Panc1 (cell line): ENCODE results near the gene ACVR1B. TPM values are rescaled to one million over a fixed set of nuclear protein-coding genes. Genes with fewer than 3 reads are reported as not detected.
A peak's percentile ranks its signal among the peaks of the same experiment; 100 is the strongest.

Source experiments
- ATAC-seq: fragments of 200-7000 bp; cut with Tn5 transposase; 2 replicates; pipeline ENCODE4 v1.9.1; 2020; ENCODE audit warnings: mild to moderate bottlenecking, moderate library complexity
- BruUV-seq: library from RNA; stranded (reverse); fragments of 400-500 nt; replicated peaks from 2 replicates; lab custom pipeline; 2021; lab: Mats Ljungman, UMichigan
- CTCF ChIA-PET: fragments of 300-600 bp; sonication (Branson Sonifier 250); formaldehyde crosslinking; loops from one replicate; lab custom pipeline; 2022; ENCODE audit warnings: antibody characterized with exemption; lab: Charles Lee
- POLR2A ChIA-PET: fragments of 300-600 bp; sonication (Branson Sonifier 250); formaldehyde crosslinking; loops from one replicate; lab custom pipeline; 2022; ENCODE audit warnings: antibody characterized with exemption; lab: Charles Lee
- DNase-seq: peaks from one replicate; pipeline ENCODE4 v3.0.0-alpha.2; 2010; ENCODE audit warnings: low read depth, low spot score
- H3K27ac ChIP-seq: 2 replicates; pipeline ENCODE4 v1.5.1; 2011; ENCODE audit warnings: mild to moderate bottlenecking, low read length, inconsistent platforms
- H3K27me3 ChIP-seq: fragments of 200-500 bp; sonication (Bioruptor generic); 2 replicates; pipeline ENCODE4 v1.6.0; 2014; ENCODE audit warnings: low read length, inconsistent platforms; ENCODE audit not compliant: control insufficient read depth, insufficient read depth
- H3K36me3 ChIP-seq: fragments of 200-500 bp; sonication (Bioruptor generic); 2 replicates; pipeline ENCODE4 v1.5.1; 2014; ENCODE audit warnings: inconsistent platforms, mild to moderate bottlenecking, low read length, moderate library complexity; ENCODE audit not compliant: control insufficient read depth, insufficient read depth
- H3K4me1 ChIP-seq: 2 replicates; pipeline ENCODE4 v1.5.1; 2011; ENCODE audit warnings: inconsistent platforms, mild to moderate bottlenecking, low read length, moderate library complexity; ENCODE audit not compliant: control insufficient read depth, insufficient read depth
- H3K4me3 ChIP-seq, 2 experiments: 2 replicates each; pipeline ENCODE4 v1.5.1; 2011 to 2012; ENCODE audit warnings: low read depth in 2 of 2, low read length in 2 of 2, mild to moderate bottlenecking in 2 of 2, inconsistent platforms in 1 of 2, moderate library complexity in 1 of 2
- H3K9me3 ChIP-seq: fragments of 200-500 bp; sonication (Bioruptor generic); 2 replicates; pipeline ENCODE4 v1.5.1; 2014; ENCODE audit warnings: low read depth, mild to moderate bottlenecking, inconsistent platforms, low read length, moderate library complexity; ENCODE audit not compliant: control insufficient read depth, insufficient read depth
- POLR2AphosphoS5 ChIP-seq: IDR thresholded peaks from 2 replicates; pipeline ENCODE4 v1.6.1; 2012; ENCODE audit warnings: mild to moderate bottlenecking, low read depth, low read length, moderate library complexity
- SIN3A ChIP-seq: IDR thresholded peaks from 2 replicates; pipeline ENCODE4 v1.6.1; 2012; ENCODE audit warnings: low read depth, mild to moderate bottlenecking, low read length, moderate library complexity, borderline replicate concordance; ENCODE audit not compliant: insufficient read depth
- TCF7L2 ChIP-seq: IDR thresholded peaks from 2 replicates; pipeline ENCODE4 v1.6.1; 2011; ENCODE audit warnings: mild to moderate bottlenecking, low read depth, low read length, inconsistent platforms
- in situ Hi-C: cut with HindIII; loops from 2 replicates; pipeline ENCODE4 v1.10.0; 2016; ENCODE audit warnings: low sequenced_read_pairs, low pct_unique_long_range_greater_than_20kb
- intact Hi-C: fragments of 100-400 bp; cut with micrococcal nuclease; formaldehyde crosslinking; loops from one replicate; pipeline ENCODE4 v1.10.0; 2022; ENCODE audit not compliant: unreplicated experiment
- total RNA-seq: library from RNA; stranded (reverse); gene quantifications from one replicate; pipeline ENCODE4 v1.2.1, GENCODE V29; 2021; ENCODE audit not compliant: unreplicated experiment
- TF ChIP-seq, protein P1 (sequence below), 2 experiments: IDR thresholded peaks; 2 replicates each; pipeline ENCODE4 v1.6.1; 2011 to 2012; ENCODE audit warnings: low read depth in 2 of 2, control low read depth in 1 of 2, low read length in 1 of 2, mild to moderate bottlenecking in 1 of 2, moderate library complexity in 1 of 2; ENCODE audit not compliant: insufficient read depth in 1 of 2
- TF ChIP-seq, protein P2 (sequence below): fragments of 450-650 bp; IDR thresholded peaks from 2 replicates; pipeline ENCODE4 v1.5.1; 2017; ENCODE audit warnings: mild to moderate bottlenecking

ACVR1B gene
- total RNA-seq, 1 experiment from 2014 or later, result 23.0 TPM

DNA sequence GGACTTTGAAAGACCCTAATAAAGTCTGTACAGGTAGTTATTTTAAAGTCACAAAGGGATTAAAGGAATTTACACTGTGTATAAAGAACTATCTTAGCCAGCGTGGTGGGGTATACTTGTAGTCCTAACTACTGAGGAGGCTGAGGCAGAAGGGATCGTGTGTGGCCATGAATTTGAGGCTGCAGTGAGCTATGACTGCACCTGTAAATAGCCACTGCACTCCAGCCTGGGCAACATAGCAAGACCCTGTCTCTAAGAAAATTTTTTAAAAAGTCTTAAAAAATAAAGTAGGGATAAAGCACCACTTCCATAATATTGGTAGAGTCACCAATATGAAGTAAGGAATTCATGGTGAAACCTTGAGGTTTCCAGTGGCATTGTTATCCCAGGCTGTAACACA is 18.1 kb downstream of the ACVR1B start:
- Histone ChIP-seq H3K36me3 (no peaks in the 10 kb centered on the region), H3K4me1 (0 out of 2 replicates have a peak, but pooled peaks cover 4% of the 10 kb centered on the region), H3K9me3 (no peaks in the 10 kb centered on the region), H3K27ac (no peak overlapping the region), H3K27me3 (no peaks in the 10 kb centered on the region), H3K4me3 (no peak overlapping the region)
- TF ChIP-seq, protein P1, sequence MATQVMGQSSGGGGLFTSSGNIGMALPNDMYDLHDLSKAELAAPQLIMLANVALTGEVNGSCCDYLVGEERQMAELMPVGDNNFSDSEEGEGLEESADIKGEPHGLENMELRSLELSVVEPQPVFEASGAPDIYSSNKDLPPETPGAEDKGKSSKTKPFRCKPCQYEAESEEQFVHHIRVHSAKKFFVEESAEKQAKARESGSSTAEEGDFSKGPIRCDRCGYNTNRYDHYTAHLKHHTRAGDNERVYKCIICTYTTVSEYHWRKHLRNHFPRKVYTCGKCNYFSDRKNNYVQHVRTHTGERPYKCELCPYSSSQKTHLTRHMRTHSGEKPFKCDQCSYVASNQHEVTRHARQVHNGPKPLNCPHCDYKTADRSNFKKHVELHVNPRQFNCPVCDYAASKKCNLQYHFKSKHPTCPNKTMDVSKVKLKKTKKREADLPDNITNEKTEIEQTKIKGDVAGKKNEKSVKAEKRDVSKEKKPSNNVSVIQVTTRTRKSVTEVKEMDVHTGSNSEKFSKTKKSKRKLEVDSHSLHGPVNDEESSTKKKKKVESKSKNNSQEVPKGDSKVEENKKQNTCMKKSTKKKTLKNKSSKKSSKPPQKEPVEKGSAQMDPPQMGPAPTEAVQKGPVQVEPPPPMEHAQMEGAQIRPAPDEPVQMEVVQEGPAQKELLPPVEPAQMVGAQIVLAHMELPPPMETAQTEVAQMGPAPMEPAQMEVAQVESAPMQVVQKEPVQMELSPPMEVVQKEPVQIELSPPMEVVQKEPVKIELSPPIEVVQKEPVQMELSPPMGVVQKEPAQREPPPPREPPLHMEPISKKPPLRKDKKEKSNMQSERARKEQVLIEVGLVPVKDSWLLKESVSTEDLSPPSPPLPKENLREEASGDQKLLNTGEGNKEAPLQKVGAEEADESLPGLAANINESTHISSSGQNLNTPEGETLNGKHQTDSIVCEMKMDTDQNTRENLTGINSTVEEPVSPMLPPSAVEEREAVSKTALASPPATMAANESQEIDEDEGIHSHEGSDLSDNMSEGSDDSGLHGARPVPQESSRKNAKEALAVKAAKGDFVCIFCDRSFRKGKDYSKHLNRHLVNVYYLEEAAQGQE (IDR thresholded peaks at IDR 0.05; ENCODE audit: insufficient read depth in 1 of 2, low read depth in 2 of 2, low read length in 1 of 2), result no peak
- TF ChIP-seq, protein P2, sequence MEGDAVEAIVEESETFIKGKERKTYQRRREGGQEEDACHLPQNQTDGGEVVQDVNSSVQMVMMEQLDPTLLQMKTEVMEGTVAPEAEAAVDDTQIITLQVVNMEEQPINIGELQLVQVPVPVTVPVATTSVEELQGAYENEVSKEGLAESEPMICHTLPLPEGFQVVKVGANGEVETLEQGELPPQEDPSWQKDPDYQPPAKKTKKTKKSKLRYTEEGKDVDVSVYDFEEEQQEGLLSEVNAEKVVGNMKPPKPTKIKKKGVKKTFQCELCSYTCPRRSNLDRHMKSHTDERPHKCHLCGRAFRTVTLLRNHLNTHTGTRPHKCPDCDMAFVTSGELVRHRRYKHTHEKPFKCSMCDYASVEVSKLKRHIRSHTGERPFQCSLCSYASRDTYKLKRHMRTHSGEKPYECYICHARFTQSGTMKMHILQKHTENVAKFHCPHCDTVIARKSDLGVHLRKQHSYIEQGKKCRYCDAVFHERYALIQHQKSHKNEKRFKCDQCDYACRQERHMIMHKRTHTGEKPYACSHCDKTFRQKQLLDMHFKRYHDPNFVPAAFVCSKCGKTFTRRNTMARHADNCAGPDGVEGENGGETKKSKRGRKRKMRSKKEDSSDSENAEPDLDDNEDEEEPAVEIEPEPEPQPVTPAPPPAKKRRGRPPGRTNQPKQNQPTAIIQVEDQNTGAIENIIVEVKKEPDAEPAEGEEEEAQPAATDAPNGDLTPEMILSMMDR, result no peak
- TF ChIP-seq SIN3A (no peak), POLR2AphosphoS5 (no peak), TCF7L2 (no peak)
- POLR2A ChIA-PET, result no interaction called here
- DNase-seq (no peak), ATAC-seq (no peak)
- CTCF ChIA-PET, result no interaction called here
- intact Hi-C loops, result no loop called here
- in situ Hi-C loops, result no loop called here
- BruUV-seq, result no TSS peak

DNA sequence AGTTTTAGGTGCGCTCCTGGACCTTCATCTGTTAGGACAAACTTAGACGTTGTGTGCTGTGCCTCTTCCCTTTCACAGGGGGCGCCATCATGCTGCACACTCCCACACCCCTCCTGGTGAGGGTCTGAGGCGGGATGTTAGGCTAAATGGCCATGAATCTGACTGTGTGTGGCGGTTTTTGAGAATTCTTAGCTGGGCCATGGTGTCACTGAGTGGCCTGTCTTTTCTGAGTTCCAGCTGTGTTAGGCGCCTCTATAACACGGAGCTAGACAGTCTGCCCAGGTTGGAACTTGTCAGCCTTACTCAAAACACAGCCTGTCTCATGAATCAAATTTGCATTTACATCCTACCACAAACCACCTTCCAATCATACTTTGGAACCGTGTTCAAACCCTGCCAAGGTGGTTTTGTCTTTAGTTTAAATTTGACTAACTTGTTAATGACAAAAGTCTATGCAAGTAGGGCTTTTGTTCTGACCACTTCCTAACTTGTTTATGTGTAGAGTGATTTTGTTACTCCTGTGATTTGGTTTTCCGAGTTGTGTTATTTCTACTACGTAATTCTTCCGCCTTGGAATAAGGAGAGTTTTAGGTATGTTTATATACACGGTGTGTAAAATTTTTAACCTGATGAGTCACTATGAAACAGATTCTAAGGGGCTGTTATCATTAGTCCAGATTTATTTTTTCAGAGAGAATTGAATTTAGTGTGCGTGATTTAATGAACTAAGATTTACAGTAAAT is 19.6 kb downstream of the ACVR1B start:
- no TSS peak for BruUV-seq
- 0 out of 2 replicates have a peak, but pooled peaks cover 4% of the 10 kb centered on the region for H3K4me1 ChIP-seq
- H3K27ac ChIP-seq, result no peak overlapping the region
- POLR2A ChIA-PET, result no interaction called here
- ATAC-seq (no peak; the same call in 1 of the 2 replicates), DNase-seq (no peak)
- CTCF ChIA-PET, result interaction anchor here (0.6 to 1.2 kb wide), 2 partner anchors 9 to 19 kb away, joined by 5 to 7 read pairs; no protein-coding TSS in a partner anchor
- in situ Hi-C loops (no loop called here), intact Hi-C loops (no loop called here)
- no peaks in the 10 kb centered on the region for H3K9me3 ChIP-seq
- no peaks in the 10 kb centered on the region for H3K36me3 ChIP-seq
- no peak overlapping the region for H3K4me3 ChIP-seq
- TF ChIP-seq TCF7L2, result no peak
- TF ChIP-seq, protein P2, result peak; percentile 79
- no peaks in the 10 kb centered on the region for H3K27me3 ChIP-seq
